ENCODE measurements around the gene CYP26A1. TPM values are rescaled to one million over a fixed set of nuclear protein-coding genes. Genes with fewer than 3 reads are reported as not detected.
A peak's percentile ranks its signal among the peaks of the same experiment; 100 is the strongest.

CYP26A1 gene
- total RNA-seq, 1 donor from 2014 or later, result 0.18 TPM

DNA sequence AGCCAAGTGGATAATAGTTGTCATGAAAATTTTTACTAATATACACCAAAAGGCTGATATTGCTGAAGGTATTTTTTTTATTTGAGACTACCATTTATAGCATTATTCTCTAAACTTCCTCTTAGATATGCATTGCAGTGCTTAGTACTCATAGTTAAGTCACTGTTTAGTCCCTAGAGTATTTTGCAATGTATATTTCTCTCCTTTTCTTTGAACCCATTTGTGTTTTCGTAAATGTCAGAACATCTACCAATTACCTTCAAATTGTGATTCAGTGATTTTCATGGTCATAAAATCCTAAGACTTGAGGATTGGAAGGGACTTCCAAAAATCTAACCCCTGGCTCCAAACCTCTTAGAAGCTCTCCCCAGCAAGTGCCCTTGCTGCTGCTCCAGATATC lies 34.6 kb upstream of the CYP26A1 start:
- no peak for FAIRE-seq
- Mint-ChIP-seq H3K27ac (ENCODE audit: unreplicated experiment) (no peak overlapping the region), H3K4me3 (ENCODE audit: unreplicated experiment) (no peak overlapping the region), H3K36me3 (ENCODE audit: low read depth, unreplicated experiment) (no peaks in the 10 kb centered on the region), H3K9me3 (ENCODE audit: unreplicated experiment) (no peaks in the 10 kb centered on the region), H3K4me1 (ENCODE audit: low read depth, unreplicated experiment) (no peaks in the 10 kb centered on the region), H3K27me3 (ENCODE audit: low read depth, unreplicated experiment) (peaks cover 2% of the 10 kb centered on the region)
- Histone ChIP-seq H3K4me2 (ENCODE audit: low read length) (no peak overlapping the region), H3K4me3 (ENCODE audit: insufficient read depth, low read depth, low read length) (no peak overlapping the region), H3K36me3 (ENCODE audit: insufficient read depth, low read length) (no peaks in the 10 kb centered on the region), H3K79me2 (ENCODE audit: insufficient read depth, low read length) (no peaks in the 10 kb centered on the region), H3K27me3 (ENCODE audit: insufficient read depth, low read length) (no peaks in the 10 kb centered on the region), H3K27ac (ENCODE audit: low read depth, low read length) (no peak overlapping the region), H2AFZ (ENCODE audit: low read depth, low read length) (no peak overlapping the region), H3K9me3 (ENCODE audit: insufficient read depth, low read depth, low read length) (no peaks in the 10 kb centered on the region), H3K4me1 (ENCODE audit: insufficient read depth, low read length) (no peaks in the 10 kb centered on the region), H4K20me1 (ENCODE audit: insufficient read depth, low read length) (no peaks in the 10 kb centered on the region), H3K9ac (ENCODE audit: low read length) (no peak overlapping the region)
- no peak for DNase-seq (ENCODE audit: low read depth)
- TF ChIP-seq, protein P1, sequence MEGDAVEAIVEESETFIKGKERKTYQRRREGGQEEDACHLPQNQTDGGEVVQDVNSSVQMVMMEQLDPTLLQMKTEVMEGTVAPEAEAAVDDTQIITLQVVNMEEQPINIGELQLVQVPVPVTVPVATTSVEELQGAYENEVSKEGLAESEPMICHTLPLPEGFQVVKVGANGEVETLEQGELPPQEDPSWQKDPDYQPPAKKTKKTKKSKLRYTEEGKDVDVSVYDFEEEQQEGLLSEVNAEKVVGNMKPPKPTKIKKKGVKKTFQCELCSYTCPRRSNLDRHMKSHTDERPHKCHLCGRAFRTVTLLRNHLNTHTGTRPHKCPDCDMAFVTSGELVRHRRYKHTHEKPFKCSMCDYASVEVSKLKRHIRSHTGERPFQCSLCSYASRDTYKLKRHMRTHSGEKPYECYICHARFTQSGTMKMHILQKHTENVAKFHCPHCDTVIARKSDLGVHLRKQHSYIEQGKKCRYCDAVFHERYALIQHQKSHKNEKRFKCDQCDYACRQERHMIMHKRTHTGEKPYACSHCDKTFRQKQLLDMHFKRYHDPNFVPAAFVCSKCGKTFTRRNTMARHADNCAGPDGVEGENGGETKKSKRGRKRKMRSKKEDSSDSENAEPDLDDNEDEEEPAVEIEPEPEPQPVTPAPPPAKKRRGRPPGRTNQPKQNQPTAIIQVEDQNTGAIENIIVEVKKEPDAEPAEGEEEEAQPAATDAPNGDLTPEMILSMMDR (IDR thresholded peaks at IDR 0.05; ENCODE audit: insufficient read depth, low read depth, low read length), result no peak
- TF ChIP-seq EZH2 (IDR thresholded peaks at IDR 0.05; ENCODE audit: insufficient read depth, low read length), result no peak

DNA sequence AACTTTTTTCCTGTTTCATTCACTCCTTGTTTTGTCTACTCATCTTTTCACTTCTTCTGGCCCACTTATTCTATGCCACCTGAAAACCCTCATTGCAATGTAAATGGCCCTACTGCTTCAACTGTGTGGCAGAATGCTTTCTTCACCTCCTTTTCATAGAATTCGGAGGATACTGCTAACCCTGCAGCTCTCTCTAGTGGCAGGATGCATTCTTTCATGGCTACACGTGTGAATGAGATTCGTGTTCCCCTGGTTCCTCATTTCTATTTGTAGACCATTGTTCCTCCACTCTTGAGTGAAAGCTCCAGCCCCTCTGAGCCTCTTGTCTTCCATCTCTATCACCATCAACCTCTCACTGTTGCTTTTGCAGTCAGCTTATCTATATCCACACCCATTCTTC lies 34.0 kb upstream of the CYP26A1 start:
- Mint-ChIP-seq H3K27ac (ENCODE audit: unreplicated experiment) (no peak overlapping the region), H3K9me3 (ENCODE audit: unreplicated experiment) (no peaks in the 10 kb centered on the region), H3K36me3 (ENCODE audit: low read depth, unreplicated experiment) (no peaks in the 10 kb centered on the region), H3K27me3 (ENCODE audit: low read depth, unreplicated experiment) (peaks cover 2% of the 10 kb centered on the region), H3K4me1 (ENCODE audit: low read depth, unreplicated experiment) (no peaks in the 10 kb centered on the region), H3K4me3 (ENCODE audit: unreplicated experiment) (no peak overlapping the region)
- H3K4me2 ChIP-seq (ENCODE audit: low read length), result no peak overlapping the region
- no peaks in the 10 kb centered on the region for H3K36me3 ChIP-seq (ENCODE audit: insufficient read depth, low read length)
- H3K4me1 ChIP-seq (ENCODE audit: insufficient read depth, low read length), result no peaks in the 10 kb centered on the region
- no peaks in the 10 kb centered on the region for H3K79me2 ChIP-seq (ENCODE audit: insufficient read depth, low read length)
- H2AFZ ChIP-seq (ENCODE audit: low read depth, low read length), result no peak overlapping the region
- H3K9me3 ChIP-seq (ENCODE audit: insufficient read depth, low read depth, low read length), result no peaks in the 10 kb centered on the region
- no peak overlapping the region for H3K9ac ChIP-seq (ENCODE audit: low read length)
- no peaks in the 10 kb centered on the region for H4K20me1 ChIP-seq (ENCODE audit: insufficient read depth, low read length)
- no peak overlapping the region for H3K4me3 ChIP-seq (ENCODE audit: insufficient read depth, low read depth, low read length)
- no peak overlapping the region for H3K27ac ChIP-seq (ENCODE audit: low read depth, low read length)
- H3K27me3 ChIP-seq (ENCODE audit: insufficient read depth, low read length), result no peaks in the 10 kb centered on the region
- DNase-seq (ENCODE audit: low read depth), result peak; percentile 6
- peak; percentile 5 for FAIRE-seq
- TF ChIP-seq, protein P1 (IDR thresholded peaks at IDR 0.05; ENCODE audit: insufficient read depth, low read depth, low read length), result peak; percentile 38
- no peak for TF ChIP-seq EZH2 (IDR thresholded peaks at IDR 0.05; ENCODE audit: insufficient read depth, low read length)

DNA sequence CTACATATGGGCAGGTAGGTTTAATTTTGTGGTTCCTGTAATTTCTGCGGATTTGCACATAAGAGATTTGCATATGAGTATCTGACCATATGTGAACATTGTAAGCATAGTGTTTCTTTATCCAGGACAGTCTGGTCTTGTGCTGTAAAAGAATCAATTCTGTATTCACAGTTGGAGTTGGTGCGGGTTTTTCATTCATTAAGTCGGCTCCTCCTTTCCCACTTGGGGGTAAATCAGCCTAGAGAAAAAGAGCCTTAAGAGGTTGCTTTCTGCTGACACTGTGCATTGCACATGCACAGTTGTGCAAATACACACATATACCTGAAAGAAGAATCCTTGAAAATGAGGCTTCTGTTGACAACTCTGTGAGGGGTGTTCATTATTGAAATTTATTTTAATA lies 19.2 kb upstream of the CYP26A1 start:
- Histone ChIP-seq H3K9ac (ENCODE audit: low read length) (no peak overlapping the region), H3K4me1 (ENCODE audit: insufficient read depth, low read length) (no peaks in the 10 kb centered on the region), H3K9me3 (ENCODE audit: insufficient read depth, low read depth, low read length) (no peaks in the 10 kb centered on the region), H3K27ac (ENCODE audit: low read depth, low read length) (no peak overlapping the region), H3K4me2 (ENCODE audit: low read length) (no peak overlapping the region), H3K4me3 (ENCODE audit: insufficient read depth, low read depth, low read length) (no peak overlapping the region), H3K27me3 (ENCODE audit: insufficient read depth, low read length) (peaks cover 3% of the 10 kb centered on the region), H3K36me3 (ENCODE audit: insufficient read depth, low read length) (no peaks in the 10 kb centered on the region), H2AFZ (ENCODE audit: low read depth, low read length) (no peak overlapping the region), H3K79me2 (ENCODE audit: insufficient read depth, low read length) (no peaks in the 10 kb centered on the region), H4K20me1 (ENCODE audit: insufficient read depth, low read length) (no peaks in the 10 kb centered on the region)
- no peak for DNase-seq (ENCODE audit: low read depth)
- Mint-ChIP-seq H3K4me1 (ENCODE audit: low read depth, unreplicated experiment) (no peaks in the 10 kb centered on the region), H3K27ac (ENCODE audit: unreplicated experiment) (no peak overlapping the region), H3K9me3 (ENCODE audit: unreplicated experiment) (peaks cover 5% of the 10 kb centered on the region), H3K27me3 (ENCODE audit: low read depth, unreplicated experiment) (peaks cover 30% of the 10 kb centered on the region), H3K4me3 (ENCODE audit: unreplicated experiment) (no peak overlapping the region), H3K36me3 (ENCODE audit: low read depth, unreplicated experiment) (no peaks in the 10 kb centered on the region)
- TF ChIP-seq, protein P1 (IDR thresholded peaks at IDR 0.05; ENCODE audit: insufficient read depth, low read depth, low read length), result no peak
- FAIRE-seq, result no peak

All from astrocyte (in vitro differentiated cells and primary cell).